CD14-positive monocyte (primary cell): Measurements from ENCODE around the gene TXNIP. TPM values are rescaled to one million over a fixed set of nuclear protein-coding genes. Genes with fewer than 3 reads are reported as not detected.

Source experiments
- DNase-seq, 3 donors: peaks; one replicate each; pipeline ENCODE4 v3.0.0-alpha.2; 2011 to 2022
- H2AFZ ChIP-seq: 2 replicates; pipeline ENCODE4 v1.6.0; 2012; ENCODE audit warnings: mild to moderate bottlenecking, low read depth, low read length, inconsistent platforms; ENCODE audit not compliant: insufficient read depth, poor library complexity, severe bottlenecking
- H3K27ac ChIP-seq, 2 donors: 1 replicate in 1 of 2; 2 replicates in 1 of 2; pipeline ENCODE4 v1.5.1; 2012 to 2013; ENCODE audit warnings: low read length in 2 of 2, control low read depth in 1 of 2, inconsistent platforms in 1 of 2, low read depth in 1 of 2, mild to moderate bottlenecking in 1 of 2
- H3K27me3 ChIP-seq, 2 donors: one replicate each; pipeline versions ENCODE4 v1.6.0 to v1.6.1; 2011 to 2013; ENCODE audit warnings: low read length in 2 of 2; ENCODE audit not compliant: control insufficient read depth in 2 of 2, insufficient read depth in 2 of 2
- H3K36me3 ChIP-seq, 2 donors: replicated peaks in 1 of 2; 1 replicate in 1 of 2; 2 replicates in 1 of 2; pipeline versions ENCODE4 v1.5.1 to v1.6.1; 2012 to 2013; ENCODE audit warnings: low read length in 2 of 2, control low read depth in 1 of 2, inconsistent platforms in 1 of 2, mild to moderate bottlenecking in 1 of 2; ENCODE audit not compliant: insufficient read depth in 2 of 2, control insufficient read depth in 1 of 2
- H3K4me1 ChIP-seq, 2 donors: 1 replicate in 1 of 2; 2 replicates in 1 of 2; pipeline versions ENCODE4 v1.5.1 to v1.6.1; 2012 to 2013; ENCODE audit warnings: low read length in 2 of 2, control low read depth in 1 of 2, inconsistent platforms in 1 of 2, mild to moderate bottlenecking in 1 of 2, moderate library complexity in 1 of 2; ENCODE audit not compliant: insufficient read depth in 2 of 2, control insufficient read depth in 1 of 2
- H3K4me2 ChIP-seq: replicated peaks from 2 replicates; pipeline ENCODE3; 2012; ENCODE audit warnings: low read length, moderate library complexity, mild to moderate bottlenecking; ENCODE audit not compliant: poor library complexity, severe bottlenecking; ENCODE audit errors: extremely low read depth
- H3K4me3 ChIP-seq, 3 experiments: fragments of 200-600 bp in 1 of 3; sonication (generic) in 1 of 3; replicated peaks in 1 of 3; 1 replicate in 2 of 3; 2 replicates in 1 of 3; pipeline ENCODE4 v1.5.1; 2011 to 2013; ENCODE audit warnings: low read length in 3 of 3, mild to moderate bottlenecking in 3 of 3, control low read depth in 2 of 3, low read depth in 2 of 3, inconsistent platforms in 1 of 3, moderate library complexity in 1 of 3
- H3K79me2 ChIP-seq: 2 replicates; pipeline ENCODE4 v1.6.0; 2012; ENCODE audit warnings: mild to moderate bottlenecking, control low read depth, inconsistent platforms, low read length, moderate library complexity; ENCODE audit not compliant: insufficient read depth
- H3K9ac ChIP-seq: 2 replicates; pipeline ENCODE4 v1.6.0; 2017; ENCODE audit warnings: low read length, mild to moderate bottlenecking; ENCODE audit not compliant: insufficient read depth, poor library complexity, severe bottlenecking
- H3K9me3 ChIP-seq, 2 donors: replicated peaks in 1 of 2; 1 replicate in 1 of 2; 2 replicates in 1 of 2; pipeline versions ENCODE4 v1.5.1 to v1.6.1; 2012 to 2013; ENCODE audit warnings: low read length in 2 of 2, control low read depth in 1 of 2; ENCODE audit not compliant: control insufficient read depth in 1 of 2, insufficient read depth in 1 of 2
- H4K20me1 ChIP-seq: 2 replicates; pipeline ENCODE4 v1.6.0; 2012; ENCODE audit warnings: mild to moderate bottlenecking, low read length, control low read depth, moderate library complexity; ENCODE audit not compliant: insufficient read depth
- H3K27ac Mint-ChIP-seq, 7 donors: one replicate each; pipeline ENCODE4 v1.8.0; 2020; ENCODE audit warnings: mild to moderate bottlenecking in 7 of 7, mixed read lengths in 7 of 7, moderate library complexity in 6 of 7, inconsistent platforms in 2 of 7
- H3K27me3 Mint-ChIP-seq, 3 donors: one replicate each; pipeline ENCODE4 v1.8.0; 2021 to 2022; ENCODE audit warnings: low read depth in 3 of 3, mild to moderate bottlenecking in 3 of 3, mixed read lengths in 3 of 3, moderate library complexity in 3 of 3, inconsistent platforms in 1 of 3
- H3K36me3 Mint-ChIP-seq, 2 donors: one replicate each; pipeline ENCODE4 v1.8.0; 2020; ENCODE audit warnings: mixed read lengths in 2 of 2, inconsistent platforms in 1 of 2, mild to moderate bottlenecking in 1 of 2
- H3K4me1 Mint-ChIP-seq: one replicate; pipeline ENCODE4 v1.8.0; 2020; ENCODE audit warnings: mild to moderate bottlenecking, mixed read lengths
- H3K4me3 Mint-ChIP-seq, 2 donors: one replicate each; pipeline ENCODE4 v1.8.0; 2020; ENCODE audit warnings: mild to moderate bottlenecking in 2 of 2, mixed read lengths in 2 of 2, moderate library complexity in 1 of 2
- H3K9me3 Mint-ChIP-seq, 7 donors: one replicate each; pipeline ENCODE4 v1.8.0; 2020 to 2022; ENCODE audit warnings: mixed read lengths in 7 of 7, mild to moderate bottlenecking in 6 of 7, moderate library complexity in 6 of 7, inconsistent platforms in 2 of 7
- CTCF ChIP-seq: fragments of 200-600 bp; IDR thresholded peaks from one replicate; pipeline ENCODE4 v1.8.0; 2022; ENCODE audit warnings: antibody characterized with exemption, mild to moderate bottlenecking
- WGBS: methylation state at CpG from one replicate; pipeline ENCODE4 v1.1.5; 2013; ENCODE audit warnings: missing lambda C conversion rate; ENCODE audit not compliant: insufficient coverage; 5-methylcytosine and 5-hydroxymethylcytosine counted together
- intact Hi-C, 2 donors: fragments of 100-400 bp; cut with micrococcal nuclease; formaldehyde crosslinking; loops; one replicate each; pipeline versions ENCODE4 v1.15.0 to v1.15.1; 2023
- polyA plus RNA-seq, 3 donors: library from polyadenylated mRNA; depleted of rRNA in 1 of 3; unstranded in 2 of 3; stranded (reverse) in 1 of 3; fragments of 300-500 nt in 2 of 3; fragments of >200 nt in 1 of 3; fragmentation: Illumina TruSeq in 2 of 3; gene quantifications; 1 replicate in 2 of 3; 2 replicates in 1 of 3; pipeline ENCODE4 v1.2.3, GENCODE V29; 2012 to 2021

TXNIP gene
- polyA plus RNA-seq, 3 donors = 640 to 3,778 (median 844) TPM

GRCh38 chr1:145963265-145964019 lies 32.9 kb downstream of the TXNIP start:
- DNase-seq = no peak
- H3K27me3 Mint-ChIP-seq = peaks cover 30 to 37% (median 30%) of the 10 kb centered on the region in 3 donors

More at GRCh38 chr1:145963265-145964019, 32.9 kb downstream of the TXNIP start:
- H3K4me3 ChIP-seq = peak overlapping the region; percentile 55 to 89 (median 59)
- peaks cover 58 to 65% of the 10 kb centered on the region in 2 donors for H3K4me1 ChIP-seq
- H3K36me3 Mint-ChIP-seq = peaks cover 7 to 9% of the 10 kb centered on the region in 2 donors
- peaks cover 0 to 4% of the 10 kb centered on the region in 2 donors for H3K9me3 ChIP-seq
- peak overlapping the region; percentile 94 to 96 for H3K4me3 Mint-ChIP-seq
- peak overlapping the region in 6 of 7 donors; percentile 58 to 96 (median 88) for H3K27ac Mint-ChIP-seq
- H3K36me3 ChIP-seq = peaks cover 0 to 7% of the 10 kb centered on the region in 2 donors
- H3K4me2 ChIP-seq = peak overlapping the region; percentile 91
- H3K9me3 Mint-ChIP-seq = peaks cover 0 to 16% (median 8%) of the 10 kb centered on the region in 7 donors
- peaks cover 10% of the 10 kb centered on the region for H3K79me2 ChIP-seq
- WGBS = no CpG with 5 or more reads among the region's 5 CpGs
- H4K20me1 ChIP-seq = peaks cover 3% of the 10 kb centered on the region
- intact Hi-C loops = loop anchor here (2.0 to 10.0 kb wide), 4 partner anchors 33 to 99 kb away; partner anchors contain the start of genes PEX11B (in 1 of the 2) and TXNIP (in 1 of the 2)
- H3K27me3 ChIP-seq = peaks cover 6 to 31% of the 10 kb centered on the region in 2 donors
- H3K4me1 Mint-ChIP-seq = peaks cover 65% of the 10 kb centered on the region
- TF ChIP-seq CTCF = no peak
- H3K9ac ChIP-seq = peak overlapping the region; percentile 74
- H2AFZ ChIP-seq = peak overlapping the region; percentile 89
- peak overlapping the region in 1 of 2 donors; percentile 82 for H3K27ac ChIP-seq
